CD4-positive, alpha-beta T cell treated with Interleukin-2 at 100 ng/mL for 4 hours (primary cell): ENCODE results near the gene GPHB5.
"Not testable (repeated sequence)": the region's sequence is repeated elsewhere in the genome, so short reads cannot be mapped to it uniquely, and the experiment has no call there.

ENCODE experiments used
- DNase-seq: peaks from one replicate; pipeline ENCODE4 v3.0.0-alpha.2; 2020; ENCODE audit warnings: low spot score

The GPHB5 gene

GRCh38 chr14:63318835-63319234 lies at the start of gene GPHB5:
GPHB5 (minus strand) TSS chr14:63318935; CDS start chr14:63317849, 1,086 bp downstream.
- DNase-seq, result no peak

- DNase-seq, result no peak
These were observed 49.1 kb upstream of the GPHB5 start for GRCh38 chr14:63367742-63368364.

GRCh38 chr14:63362389-63362819 lies 43.7 kb upstream of the GPHB5 start:
- no peak for DNase-seq

- no peak for DNase-seq
These were observed 43.1 kb upstream of the GPHB5 start for GRCh38 chr14:63361790-63362189.

- no peak for DNase-seq
These were observed 39.1 kb upstream of the GPHB5 start for GRCh38 chr14:63357841-63358240.

GRCh38 chr14:63345826-63346225 lies 27.1 kb upstream of the GPHB5 start:
- no peak for DNase-seq

- no peak for DNase-seq
These were observed 25.6 kb upstream of the GPHB5 start for GRCh38 chr14:63344336-63344735.

- DNase-seq, result no peak
These were observed 25.1 kb upstream of the GPHB5 start for GRCh38 chr14:63343878-63344277.

- DNase-seq, result no peak
These were observed 23.6 kb upstream of the GPHB5 start for GRCh38 chr14:63342371-63342770.

GRCh38 chr14:63328787-63329737 lies 10.3 kb upstream of the GPHB5 start:
- no peak for DNase-seq

- DNase-seq, result no peak
These were observed 8.1 kb upstream of the GPHB5 start for GRCh38 chr14:63326840-63327239.

- DNase-seq, result no peak
These were observed 4.3 kb upstream of the GPHB5 start for GRCh38 chr14:63322897-63323573.

GRCh38 chr14:63322472-63322871 lies 3.7 kb upstream of the GPHB5 start:
- DNase-seq, result no peak

GRCh38 chr14:63308723-63309317 lies 9.9 kb downstream of the GPHB5 start:
- DNase-seq, result peak; percentile 1

GRCh38 chr14:63304429-63304828 lies 14.3 kb downstream of the GPHB5 start:
- DNase-seq, result not testable (repeated sequence)

GRCh38 chr14:63301891-63302534 lies 16.7 kb downstream of the GPHB5 start:
- no peak for DNase-seq

- DNase-seq, result no peak
These were observed 17.9 kb downstream of the GPHB5 start for GRCh38 chr14:63300854-63301253.

- no peak for DNase-seq
These were observed 19.2 kb downstream of the GPHB5 start for GRCh38 chr14:63299351-63300110.

- no peak for DNase-seq
These were observed 21.2 kb downstream of the GPHB5 start for GRCh38 chr14:63297372-63298063.

GRCh38 chr14:63296060-63296563 lies 22.6 kb downstream of the GPHB5 start:
- no peak for DNase-seq
